ENCODE data around the gene BTBD8.

BTBD8 gene

GRCh38 chr1:92123868-92124267 is 43.7 kb downstream of the BTBD8 start:
- no peak overlapping the region for H3K4me3 ChIP-seq (replicated peaks; ENCODE audit: low read depth, low read length)
- no peaks in the 10 kb centered on the region for H3K36me3 ChIP-seq (ENCODE audit: control insufficient read depth, insufficient read depth, low read length)
- H3K27me3 ChIP-seq (replicated peaks; ENCODE audit: control insufficient read depth, insufficient read depth, low read length): no peaks in the 10 kb centered on the region
- no peak for TF ChIP-seq CTCF (IDR thresholded peaks at IDR 0.05; ENCODE audit: insufficient read depth, low read length, poor library complexity, severe bottlenecking)
- no peak for DNase-seq (ENCODE audit: extremely low read depth, insufficient read length)

- Histone ChIP-seq H3K4me3 (replicated peaks; ENCODE audit: low read depth, low read length) (no peak overlapping the region), H3K36me3 (ENCODE audit: control insufficient read depth, insufficient read depth, low read length) (no peaks in the 10 kb centered on the region), H3K27me3 (replicated peaks; ENCODE audit: control insufficient read depth, insufficient read depth, low read length) (no peaks in the 10 kb centered on the region)
- DNase-seq (ENCODE audit: extremely low read depth, insufficient read length): no peak
- TF ChIP-seq CTCF (IDR thresholded peaks at IDR 0.05; ENCODE audit: insufficient read depth, low read length, poor library complexity, severe bottlenecking): no peak
Observed at GRCh38 chr1:92125204-92125603, 45.1 kb downstream of the BTBD8 start.

- TF ChIP-seq CTCF (IDR thresholded peaks at IDR 0.05; ENCODE audit: insufficient read depth, low read length, poor library complexity, severe bottlenecking): no peak
- DNase-seq (ENCODE audit: extremely low read depth, insufficient read length): no peak
- Histone ChIP-seq H3K27me3 (replicated peaks; ENCODE audit: control insufficient read depth, insufficient read depth, low read length) (no peaks in the 10 kb centered on the region), H3K36me3 (ENCODE audit: control insufficient read depth, insufficient read depth, low read length) (no peaks in the 10 kb centered on the region), H3K4me3 (replicated peaks; ENCODE audit: low read depth, low read length) (no peak overlapping the region)
Observed at GRCh38 chr1:92126088-92126487, 45.9 kb downstream of the BTBD8 start.

- Histone ChIP-seq H3K36me3 (ENCODE audit: control insufficient read depth, insufficient read depth, low read length) (no peaks in the 10 kb centered on the region), H3K27me3 (replicated peaks; ENCODE audit: control insufficient read depth, insufficient read depth, low read length) (no peaks in the 10 kb centered on the region), H3K4me3 (replicated peaks; ENCODE audit: low read depth, low read length) (no peak overlapping the region)
- TF ChIP-seq CTCF (IDR thresholded peaks at IDR 0.05; ENCODE audit: insufficient read depth, low read length, poor library complexity, severe bottlenecking): no peak
- DNase-seq (ENCODE audit: extremely low read depth, insufficient read length): no peak
Observed at GRCh38 chr1:92134331-92134730, 54.2 kb downstream of the BTBD8 start.

- Histone ChIP-seq H3K4me3 (replicated peaks; ENCODE audit: low read depth, low read length) (no peak overlapping the region), H3K36me3 (ENCODE audit: control insufficient read depth, insufficient read depth, low read length) (no peaks in the 10 kb centered on the region), H3K27me3 (replicated peaks; ENCODE audit: control insufficient read depth, insufficient read depth, low read length) (no peaks in the 10 kb centered on the region)
- no peak for TF ChIP-seq CTCF (IDR thresholded peaks at IDR 0.05; ENCODE audit: insufficient read depth, low read length, poor library complexity, severe bottlenecking)
- no peak for DNase-seq (ENCODE audit: extremely low read depth, insufficient read length)
Observed at GRCh38 chr1:92136341-92136740, 56.2 kb downstream of the BTBD8 start.

GRCh38 chr1:92154934-92155333 is 74.8 kb downstream of the BTBD8 start:
- TF ChIP-seq CTCF (IDR thresholded peaks at IDR 0.05; ENCODE audit: insufficient read depth, low read length, poor library complexity, severe bottlenecking): no peak
- DNase-seq (ENCODE audit: extremely low read depth, insufficient read length): no peak
- no peak overlapping the region for H3K4me3 ChIP-seq (replicated peaks; ENCODE audit: low read depth, low read length)
- H3K27me3 ChIP-seq (replicated peaks; ENCODE audit: control insufficient read depth, insufficient read depth, low read length): no peaks in the 10 kb centered on the region
- H3K36me3 ChIP-seq (ENCODE audit: control insufficient read depth, insufficient read depth, low read length): no peaks in the 10 kb centered on the region
